ENCODE measurements around the gene GPX4.
"Not testable (repeated sequence)": the region's sequence is repeated elsewhere in the genome, so short reads cannot be mapped to it uniquely, and the experiment has no call there.

GPX4 gene

DNA sequence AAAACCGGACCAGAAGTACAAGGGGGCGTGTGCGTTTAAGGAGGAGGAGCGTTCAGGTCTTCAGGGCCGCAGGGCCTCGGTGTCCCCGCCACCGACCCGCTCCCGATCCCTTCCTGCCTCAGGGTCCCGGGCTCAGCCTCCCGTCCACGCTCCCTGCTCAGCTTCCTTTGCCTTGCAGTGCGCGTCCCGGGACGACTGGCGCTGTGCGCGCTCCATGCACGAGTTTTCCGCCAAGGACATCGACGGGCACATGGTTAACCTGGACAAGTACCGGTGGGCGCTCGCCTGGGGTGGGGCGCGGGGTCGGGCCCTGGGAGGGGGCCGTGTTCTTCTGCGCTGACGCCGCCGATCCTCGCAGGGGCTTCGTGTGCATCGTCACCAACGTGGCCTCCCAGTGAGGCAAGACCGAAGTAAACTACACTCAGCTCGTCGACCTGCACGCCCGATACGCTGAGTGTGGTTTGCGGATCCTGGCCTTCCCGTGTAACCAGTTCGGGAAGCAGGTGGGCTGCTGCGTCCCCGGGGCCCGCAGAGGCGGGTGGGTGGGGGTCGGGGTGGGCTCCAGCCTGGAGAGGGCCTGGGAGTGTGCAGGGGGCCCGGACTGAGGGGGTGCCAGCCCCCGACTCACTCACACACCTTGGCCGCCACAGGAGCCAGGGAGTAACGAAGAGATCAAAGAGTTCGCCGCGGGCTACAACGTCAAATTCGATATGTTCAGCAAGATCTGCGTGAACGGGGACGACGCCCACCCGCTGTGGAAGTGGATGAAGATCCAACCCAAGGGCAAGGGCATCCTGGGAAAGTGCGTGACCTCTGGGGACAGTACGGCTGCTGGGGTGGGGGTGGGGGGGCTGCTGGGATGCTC is 1.4 kb downstream of the GPX4 start:
- peak; percentile 53 for DNase-seq

GRCh38 chr19:1105873-1106840 is 2.4 kb downstream of the GPX4 start:
- no peak for DNase-seq

DNA sequence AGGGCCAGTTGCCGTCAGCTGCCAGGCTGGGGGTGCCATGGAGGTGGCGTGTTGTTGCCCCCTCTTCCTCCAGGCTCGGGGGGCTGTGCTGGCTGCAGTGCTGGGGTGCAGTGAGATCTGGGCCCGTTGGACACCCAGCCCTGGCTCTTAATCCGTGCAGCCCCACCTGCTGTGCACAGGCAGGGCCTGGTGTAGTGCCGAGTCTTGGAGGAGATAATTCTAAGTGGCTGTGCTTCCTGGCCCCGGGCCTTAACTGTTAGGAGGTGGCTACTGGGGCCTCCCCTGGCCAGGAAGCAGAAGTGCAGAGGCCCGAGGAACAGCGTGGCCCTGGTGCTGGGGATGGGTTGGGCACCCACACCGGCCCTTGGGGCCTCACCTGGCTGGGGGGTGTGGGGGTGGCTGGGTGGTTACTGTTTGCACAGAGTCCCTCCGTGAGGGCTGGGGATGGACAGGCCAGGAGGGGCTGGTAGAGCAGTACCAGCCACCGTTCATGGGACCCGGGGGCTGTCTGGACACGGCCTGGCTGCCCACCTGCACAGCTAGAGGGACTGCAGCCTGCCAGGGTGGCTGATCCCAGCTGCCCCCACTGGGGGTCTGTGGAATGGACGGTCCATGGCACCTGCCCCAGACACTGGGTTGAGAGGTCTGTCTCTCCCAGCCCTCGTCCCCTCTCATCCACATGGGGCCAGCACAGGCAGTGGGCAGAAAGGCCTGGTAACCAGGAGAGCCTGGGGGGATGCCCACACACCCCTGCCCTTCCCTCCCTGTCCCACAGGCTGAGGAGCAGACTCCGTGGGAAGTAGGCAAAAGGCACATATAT is 3.3 kb downstream of the GPX4 start:
- DNase-seq, result peak; percentile 55

GRCh38 chr19:1107661-1108261 is 4.0 kb downstream of the GPX4 start:
- DNase-seq, result no peak

GRCh38 chr19:1108291-1109031 is 4.7 kb downstream of the GPX4 start:
- DNase-seq, result no peak

DNA sequence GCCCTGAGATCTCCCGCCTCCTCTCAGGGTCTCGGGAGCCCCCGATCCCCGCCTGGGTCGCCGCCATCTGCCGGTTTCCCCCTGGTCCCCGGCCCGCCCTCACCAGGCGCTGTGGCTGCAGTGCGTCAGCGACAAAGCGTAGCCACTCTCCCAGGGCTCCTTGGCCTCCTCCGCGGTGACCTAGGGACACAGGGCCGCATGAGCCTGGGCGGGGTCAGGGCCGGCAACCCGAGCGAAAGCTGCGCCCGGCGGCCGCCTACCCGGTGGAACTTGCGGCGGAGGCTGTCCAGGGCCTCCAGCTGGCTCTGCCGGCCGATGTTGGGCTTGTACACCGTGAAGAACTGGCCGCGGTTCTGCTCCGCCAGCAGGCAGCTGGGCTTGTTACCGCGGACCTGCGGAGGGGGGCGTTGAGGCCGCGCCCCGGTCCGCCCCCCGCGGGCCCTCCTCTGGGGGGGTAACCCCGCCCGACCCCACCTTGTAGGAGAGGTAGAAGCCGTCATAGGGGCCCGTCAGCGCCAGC is 5.3 kb downstream of the GPX4 start:
- DNase-seq, result no peak

GRCh38 chr19:1109697-1110671 is 6.2 kb downstream of the GPX4 start:
- no peak for DNase-seq

- DNase-seq, result no peak
Observed at GRCh38 chr19:1110809-1111640, 7.2 kb downstream of the GPX4 start.

DNA sequence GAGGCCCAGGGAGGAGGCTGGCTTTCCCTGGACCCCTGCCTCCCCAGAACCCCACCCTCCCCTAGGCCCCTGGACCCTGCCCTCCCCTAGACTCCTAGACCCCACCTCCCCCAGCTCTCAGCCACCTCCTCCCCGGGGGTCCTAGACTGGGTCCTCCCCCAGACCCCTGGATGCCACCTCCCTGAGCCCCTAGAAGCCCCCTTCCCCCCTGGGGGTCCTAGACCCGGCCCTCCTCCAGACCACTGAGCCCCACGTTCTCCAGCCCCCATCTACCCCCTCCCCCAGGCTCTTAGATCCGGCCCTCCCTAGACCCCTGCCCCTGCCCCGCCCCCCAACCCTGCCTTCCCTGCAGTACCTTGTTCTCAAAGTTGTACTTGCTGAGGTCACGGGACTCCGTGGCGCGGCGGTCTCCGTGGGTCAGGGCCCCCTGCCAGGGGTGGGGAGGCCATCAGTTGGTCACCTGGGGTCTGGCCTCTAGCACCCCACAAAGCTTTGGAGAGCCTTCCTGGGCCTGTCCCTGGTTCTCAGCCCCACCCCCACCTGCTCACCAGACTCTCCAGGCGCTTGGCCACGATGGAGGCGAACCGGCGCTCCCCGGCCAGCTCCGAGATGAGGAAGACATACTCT is 8.0 kb downstream of the GPX4 start:
- DNase-seq, result no peak

- DNase-seq, result no peak
Observed at GRCh38 chr19:1112268-1113029, 8.7 kb downstream of the GPX4 start.

- DNase-seq, result peak; percentile 90
Observed at GRCh38 chr19:1113030-1113985, 9.5 kb downstream of the GPX4 start.

DNA sequence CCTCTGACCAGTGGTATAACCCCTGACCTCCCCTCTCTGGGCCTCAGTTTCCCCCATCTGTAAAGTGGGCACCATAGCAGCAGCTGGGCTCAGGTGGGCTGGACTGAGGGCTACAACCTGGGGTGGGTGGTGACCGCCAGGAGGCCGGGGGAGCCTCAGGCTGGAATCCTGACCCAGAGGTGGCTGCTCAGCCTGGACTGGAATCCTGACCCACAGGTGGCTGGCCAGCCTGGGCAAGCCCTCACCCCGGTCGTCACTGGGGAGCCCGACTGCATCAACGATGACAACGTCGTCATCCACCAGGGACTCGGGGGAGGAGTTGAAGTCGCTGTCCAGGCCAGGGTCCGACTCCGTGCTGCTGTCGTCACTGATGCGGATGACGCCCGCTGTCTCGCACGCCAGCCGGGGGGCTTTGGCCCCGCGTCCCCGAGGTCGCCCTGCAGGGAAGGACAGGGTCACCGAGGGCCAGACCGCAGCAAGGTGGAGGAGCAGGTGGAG is 10.2 kb downstream of the GPX4 start:
- DNase-seq, result no peak

GRCh38 chr19:1114728-1115127 is 10.9 kb downstream of the GPX4 start:
- DNase-seq, result not testable (repeated sequence)

- no peak for DNase-seq
Observed at GRCh38 chr19:1115646-1116420, 12.0 kb downstream of the GPX4 start.

DNA sequence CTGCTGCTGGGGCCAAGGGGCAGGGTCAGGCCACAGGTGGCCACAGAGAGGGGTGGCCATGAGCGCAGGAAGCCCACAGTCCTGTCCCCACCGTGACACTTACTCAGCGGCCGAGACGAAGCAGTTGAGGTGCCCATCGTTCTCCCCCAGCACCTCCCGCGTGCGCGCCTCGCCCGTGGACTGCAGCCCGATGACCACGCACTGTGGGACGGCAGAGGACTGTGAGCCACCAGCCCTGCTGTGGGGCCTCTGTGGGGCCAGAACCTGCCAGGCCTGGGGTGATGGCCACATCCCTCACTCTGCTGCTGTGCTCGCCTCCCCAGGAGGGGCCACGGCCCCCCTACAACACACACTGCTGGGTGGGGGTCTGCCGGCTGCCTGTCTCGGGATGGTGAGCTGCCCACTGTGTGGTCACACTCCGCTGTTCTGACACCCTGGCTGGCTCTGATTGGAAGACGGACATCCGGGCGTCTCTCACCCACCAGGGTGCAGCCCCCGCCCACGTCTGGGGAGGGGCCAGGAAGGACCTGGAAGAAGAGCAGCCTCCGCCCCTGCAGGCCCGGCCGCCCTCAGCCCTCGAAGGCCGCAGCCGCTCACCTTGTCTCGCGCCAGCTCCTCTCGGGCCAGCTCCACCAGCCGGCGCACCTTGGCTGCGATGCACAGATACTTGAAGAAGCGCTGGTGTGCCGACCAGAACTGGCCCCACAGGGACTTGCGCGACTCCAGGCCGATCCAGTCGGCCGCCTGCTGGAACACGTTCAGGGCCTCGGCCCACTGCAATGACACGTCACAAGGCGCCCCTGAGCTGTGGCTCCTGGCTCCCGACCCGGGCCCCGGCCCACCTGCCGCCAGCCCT is 13.2 kb downstream of the GPX4 start:
- DNase-seq, result no peak
